NCI-H526 (cell line): Measurements from ENCODE around the gene SOWAHD.
"Not testable (repeated sequence)": the region's sequence is repeated elsewhere in the genome, so short reads cannot be mapped to it uniquely, and the experiment has no call there.

ENCODE experiments used
- DNase-seq, 2 experiments: peaks; one replicate each; lab custom pipeline; 2025; lab: John Stamatoyannopoulos, UW

Gene SOWAHD, protein sequence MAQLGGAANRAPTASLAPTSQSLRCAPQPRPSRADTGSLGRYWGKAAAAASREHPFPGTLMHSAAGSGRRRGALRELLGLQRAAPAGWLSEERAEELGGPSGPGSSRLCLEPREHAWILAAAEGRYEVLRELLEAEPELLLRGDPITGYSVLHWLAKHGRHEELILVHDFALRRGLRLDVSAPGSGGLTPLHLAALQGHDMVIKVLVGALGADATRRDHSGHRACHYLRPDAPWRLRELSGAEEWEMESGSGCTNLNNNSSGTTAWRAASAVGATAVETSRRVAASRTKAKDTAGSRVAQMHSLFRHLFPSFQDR

DNA sequence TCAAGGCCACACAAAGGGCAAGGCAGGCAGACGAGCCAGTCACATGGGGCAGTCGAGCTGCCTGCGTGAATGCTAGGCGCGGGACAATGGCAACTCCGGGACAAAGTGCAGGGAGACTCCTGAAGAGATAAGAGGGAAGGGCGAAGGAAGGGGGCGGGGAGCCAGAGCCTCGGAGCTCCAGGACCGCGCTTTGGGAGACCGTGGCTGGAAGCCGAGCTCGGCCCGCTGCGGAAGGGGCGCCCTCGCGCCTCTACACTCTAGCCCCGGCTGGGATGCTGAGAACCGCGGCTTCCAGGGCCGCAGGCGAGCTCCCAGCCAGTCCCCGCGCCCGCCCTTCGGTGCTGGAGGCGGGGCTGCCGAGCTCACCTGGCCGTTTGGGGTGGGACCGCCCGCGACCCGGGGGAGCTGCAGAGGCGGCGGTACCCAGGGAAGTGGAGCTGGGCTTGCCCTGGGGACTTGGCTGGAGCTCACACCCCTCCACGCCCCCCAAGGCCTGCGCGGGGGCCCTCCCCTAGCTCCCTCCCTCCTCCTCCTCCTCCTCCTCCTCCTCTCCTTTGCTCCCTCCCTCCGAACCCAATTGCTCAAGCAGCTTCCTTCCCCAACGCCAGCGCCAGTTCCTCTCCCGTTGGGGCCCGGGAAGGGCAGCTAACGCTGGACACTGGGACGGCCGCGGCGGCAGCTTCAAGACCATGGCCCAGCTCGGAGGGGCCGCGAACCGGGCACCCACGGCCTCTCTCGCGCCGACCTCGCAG is at the start of gene SOWAHD:
SOWAHD (plus strand) TSS at position 610 of the 752 bp plus-strand sequence; CDS start at position 690, 80 bp downstream.
- peak; percentile 48 to 84 for DNase-seq

DNA sequence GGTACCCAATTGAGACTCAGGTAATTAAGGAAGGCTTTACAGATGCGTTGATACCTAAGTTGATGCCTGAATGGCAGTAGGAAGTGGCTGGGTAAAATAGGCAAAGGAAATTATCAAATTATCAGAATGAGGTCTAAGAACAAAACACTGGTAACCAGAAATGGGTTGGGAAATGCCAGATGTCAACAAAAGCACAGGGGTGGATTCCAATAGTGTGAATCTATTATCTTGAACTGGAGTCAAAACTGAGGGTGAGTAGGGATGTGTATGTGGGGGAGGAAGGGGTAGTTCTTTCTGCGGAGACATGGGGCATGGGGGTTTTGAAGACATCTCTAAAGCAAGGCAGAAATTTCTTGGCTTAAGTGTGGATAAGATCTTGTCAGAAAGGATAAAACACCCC is 49.5 kb upstream of the SOWAHD start:
- DNase-seq, result no peak

DNA sequence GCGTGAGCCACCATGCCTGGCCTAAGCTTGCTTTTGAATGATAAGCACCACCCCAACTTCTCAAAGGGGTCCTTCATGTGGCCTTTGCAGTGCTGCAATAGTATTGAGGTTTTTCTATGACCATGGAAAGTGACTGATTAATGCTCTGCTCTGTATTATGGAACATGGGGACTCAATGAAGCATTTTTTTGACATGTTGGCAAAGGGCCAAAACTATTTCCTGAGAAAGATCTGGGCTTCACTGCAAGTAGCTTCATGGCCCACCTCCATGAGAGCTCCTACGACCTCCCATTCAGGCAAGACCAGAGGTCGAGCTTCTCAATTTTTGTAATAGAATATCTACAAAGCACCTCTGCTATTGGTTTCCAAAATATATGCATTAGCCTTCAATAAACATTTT is 48.8 kb upstream of the SOWAHD start:
- no peak for DNase-seq

DNA sequence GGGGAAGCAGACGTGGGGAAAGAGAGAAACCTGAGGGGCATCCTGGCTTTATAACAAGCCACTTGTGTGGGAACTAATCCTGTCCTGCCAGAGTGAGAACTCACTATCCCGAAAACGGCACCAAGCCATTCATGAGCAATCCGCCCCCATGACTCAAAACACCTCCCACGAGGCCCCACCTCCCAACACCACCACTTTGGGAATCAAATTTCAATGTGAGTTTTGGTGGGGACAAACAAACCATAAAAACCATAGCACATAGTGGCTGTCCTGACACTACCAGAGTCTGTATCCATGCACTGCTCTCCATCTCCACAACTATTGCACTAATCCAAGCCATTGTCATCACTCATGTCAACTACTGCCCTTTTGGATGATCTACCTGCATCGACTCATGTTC is 36.9 kb upstream of the SOWAHD start:
- no peak for DNase-seq

DNA sequence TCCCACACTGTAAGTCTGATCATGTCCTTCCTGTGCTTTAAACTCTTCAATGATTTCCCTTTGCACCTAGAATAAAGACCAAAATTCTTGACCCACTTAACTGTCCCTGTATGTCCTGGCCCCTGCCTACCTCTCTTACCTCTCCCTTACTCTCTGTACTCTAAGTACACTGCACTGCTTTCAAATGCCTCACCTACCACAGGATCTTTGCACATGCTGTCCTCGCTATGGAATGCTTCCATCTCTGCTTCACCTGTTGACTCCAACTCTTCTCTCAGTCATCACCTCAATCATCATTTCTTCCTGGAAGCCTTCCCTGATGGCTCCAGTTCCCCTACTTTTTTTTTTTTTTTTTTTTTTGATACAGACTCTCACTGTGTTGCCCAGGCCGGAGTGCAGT is 36.5 kb upstream of the SOWAHD start:
- no peak for DNase-seq

DNA sequence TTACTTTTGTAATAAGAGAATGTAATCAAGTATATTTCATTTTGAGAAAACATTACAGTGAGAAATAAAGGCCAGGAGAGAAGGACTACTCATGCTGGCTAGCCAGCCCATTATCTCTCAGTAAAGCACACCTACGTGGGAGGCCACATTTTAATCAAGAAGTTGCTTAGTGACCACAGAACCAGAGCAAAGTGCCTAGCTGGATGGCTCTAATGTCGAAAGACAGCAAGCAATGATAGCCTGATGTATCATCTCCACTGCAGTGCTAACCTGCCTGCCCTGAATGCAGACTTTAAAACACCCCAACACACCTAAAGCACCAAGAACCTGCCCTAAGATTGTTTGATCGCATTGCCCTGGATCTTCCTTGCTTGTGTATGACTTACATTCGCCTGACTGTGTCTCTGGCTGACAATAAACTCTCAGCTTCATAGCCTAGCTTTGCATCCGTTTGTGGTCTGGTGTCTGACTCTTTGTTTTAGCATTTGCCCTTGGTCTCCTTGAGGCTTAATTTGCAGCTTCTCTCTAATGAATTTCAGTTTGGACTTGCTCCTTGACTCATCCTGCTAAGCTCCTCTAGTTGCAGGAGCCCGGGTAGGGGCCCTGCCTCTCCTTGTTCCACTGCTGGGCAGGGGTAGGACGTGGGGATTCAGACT is 31.4 kb upstream of the SOWAHD start:
- no peak for DNase-seq

DNA sequence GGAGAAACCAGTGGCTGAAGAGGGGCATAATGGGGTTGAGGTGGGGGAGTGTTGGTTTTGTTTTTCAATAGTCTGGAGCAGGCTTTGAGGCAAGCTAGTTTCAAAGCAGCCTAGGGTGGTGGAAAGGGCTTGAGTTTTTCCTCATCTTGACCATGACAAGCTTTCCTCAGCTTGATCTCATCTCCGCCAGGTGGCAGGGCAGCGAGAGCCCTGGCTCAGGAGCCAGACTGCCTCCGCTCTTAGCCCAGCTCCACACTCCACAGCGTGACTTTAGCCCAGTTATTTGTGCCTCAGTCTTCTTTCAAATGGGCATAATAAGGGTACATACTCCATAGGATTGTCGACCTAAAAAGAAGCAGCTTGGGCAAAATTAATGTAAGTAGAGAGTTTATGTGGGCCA is 29.9 kb upstream of the SOWAHD start:
- peak in 1 of 2 experiments; percentile 43 for DNase-seq

DNA sequence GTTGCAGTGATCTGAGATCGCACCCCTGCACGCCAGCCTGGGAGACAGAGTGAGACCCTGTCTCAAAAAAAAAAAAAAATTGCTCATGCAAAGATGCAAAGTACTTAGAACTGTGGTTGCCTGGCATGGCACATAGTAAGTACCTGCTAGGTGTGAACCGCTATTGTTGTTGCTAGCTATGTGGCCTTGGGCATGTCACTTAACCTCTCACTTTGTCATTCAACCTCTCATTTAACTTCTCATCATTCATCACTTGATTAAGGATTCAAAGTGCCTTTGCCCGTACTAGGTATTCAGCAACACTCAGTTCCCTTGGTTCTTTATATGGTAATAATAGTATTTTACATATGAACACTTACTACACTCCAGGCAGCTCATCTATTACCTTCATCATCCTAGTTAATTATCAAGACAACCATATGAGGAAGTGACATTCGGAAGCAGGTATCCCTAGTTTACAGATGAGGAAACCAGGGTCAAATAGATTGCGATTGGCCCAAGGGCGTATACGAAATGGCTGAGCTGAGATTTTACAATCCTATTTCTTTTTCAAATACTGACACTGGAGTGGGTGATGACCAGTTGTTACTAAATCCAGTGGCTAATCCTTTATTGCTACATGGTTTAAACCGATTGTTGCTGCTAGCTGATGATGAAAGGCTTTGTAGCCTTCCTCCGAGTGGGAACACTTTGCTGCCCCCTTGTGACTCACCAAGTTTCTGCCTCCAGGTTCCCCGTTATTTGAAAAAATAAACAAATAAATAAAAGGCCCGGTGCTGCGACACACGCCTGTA is 28.8 kb upstream of the SOWAHD start:
- peak; percentile 22 to 59 for DNase-seq

DNA sequence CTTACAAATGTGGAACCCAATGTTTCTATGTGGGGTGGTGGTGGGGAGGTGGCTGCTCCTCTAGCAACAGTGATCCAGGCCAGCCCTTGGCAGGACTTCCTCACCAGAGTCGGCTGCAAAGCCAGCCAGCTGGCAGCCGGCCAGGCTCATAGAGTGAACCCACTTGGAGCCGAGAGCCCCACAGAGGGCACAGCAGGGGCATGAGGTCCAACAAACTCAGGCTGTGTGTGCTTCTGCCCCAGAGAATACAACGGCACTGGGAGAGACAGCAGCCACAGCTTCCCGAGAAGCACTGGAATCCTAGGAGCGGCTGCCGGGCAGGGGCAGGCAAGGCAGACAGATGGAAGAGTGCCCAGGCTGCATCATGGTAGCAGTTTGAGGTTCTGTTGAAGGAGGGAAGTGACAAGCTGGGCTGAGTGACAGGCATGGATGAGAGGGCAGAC is 23.5 kb upstream of the SOWAHD start:
- DNase-seq, result no peak

DNA sequence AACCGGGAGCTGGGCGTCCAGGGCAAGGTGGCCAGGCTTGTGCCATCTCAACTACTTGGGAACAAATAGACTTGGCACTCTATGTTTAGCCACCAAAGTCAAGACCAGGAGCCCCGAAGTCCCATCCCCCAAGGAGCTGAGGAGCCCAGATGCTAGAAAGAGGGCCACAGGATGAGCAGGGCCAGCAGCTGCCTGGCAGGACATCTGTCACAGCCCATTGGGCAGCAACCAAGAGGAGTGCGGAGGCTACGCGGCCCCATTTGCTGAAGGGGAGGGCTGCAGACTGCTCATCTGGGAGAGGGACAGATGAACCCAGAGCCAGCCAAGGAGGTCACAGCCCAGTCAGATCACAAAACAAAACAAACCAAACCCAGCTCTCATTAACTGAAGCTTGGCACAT is 22.9 kb upstream of the SOWAHD start:
- DNase-seq, result no peak

DNA sequence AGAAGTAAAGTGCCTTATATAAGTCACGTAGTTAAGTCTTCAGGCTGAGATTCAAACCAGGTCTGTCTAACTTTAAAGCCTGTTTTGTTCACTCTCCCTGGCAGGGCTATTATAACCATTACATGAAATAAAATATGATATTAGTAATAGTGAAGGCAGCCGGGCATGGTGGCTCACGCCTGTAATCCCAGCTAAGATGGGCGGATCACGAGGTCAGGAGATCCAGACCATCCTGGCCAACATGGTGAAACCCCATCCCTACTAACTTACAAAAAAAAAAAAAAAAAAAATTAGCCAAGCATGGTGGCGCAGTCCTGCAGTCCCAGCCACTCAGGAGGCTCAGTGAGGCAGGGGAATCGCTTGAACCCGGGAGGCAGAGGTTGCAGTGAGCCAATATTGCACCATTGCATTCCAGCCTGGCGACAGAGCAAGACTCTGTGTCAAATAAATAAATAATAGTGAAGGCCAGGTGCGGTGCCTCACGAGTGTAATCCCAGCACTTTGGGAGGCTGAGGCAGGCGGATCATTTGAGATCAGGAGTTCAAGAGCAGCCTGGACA is 22.1 kb upstream of the SOWAHD start:
- DNase-seq, result no peak

DNA sequence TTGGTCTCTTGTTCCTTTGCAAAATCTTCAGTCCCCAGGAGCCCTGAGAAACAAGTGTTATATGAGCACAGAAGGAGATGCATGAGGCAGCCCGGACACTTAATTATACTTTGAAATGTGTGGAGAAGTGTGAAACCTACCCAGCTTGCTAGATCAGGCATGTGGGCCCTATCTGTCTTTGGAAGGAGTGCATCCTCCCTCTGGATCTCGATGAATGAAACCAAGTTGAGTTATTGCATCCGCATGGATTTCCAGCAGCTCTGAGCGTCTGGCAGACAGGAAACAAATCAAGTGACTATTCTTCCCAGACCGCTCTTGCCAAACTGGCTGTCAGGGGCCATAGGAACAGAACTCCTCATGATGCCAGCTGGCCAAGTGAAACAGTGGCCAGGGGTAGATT is 19.6 kb upstream of the SOWAHD start:
- no peak for DNase-seq

DNA sequence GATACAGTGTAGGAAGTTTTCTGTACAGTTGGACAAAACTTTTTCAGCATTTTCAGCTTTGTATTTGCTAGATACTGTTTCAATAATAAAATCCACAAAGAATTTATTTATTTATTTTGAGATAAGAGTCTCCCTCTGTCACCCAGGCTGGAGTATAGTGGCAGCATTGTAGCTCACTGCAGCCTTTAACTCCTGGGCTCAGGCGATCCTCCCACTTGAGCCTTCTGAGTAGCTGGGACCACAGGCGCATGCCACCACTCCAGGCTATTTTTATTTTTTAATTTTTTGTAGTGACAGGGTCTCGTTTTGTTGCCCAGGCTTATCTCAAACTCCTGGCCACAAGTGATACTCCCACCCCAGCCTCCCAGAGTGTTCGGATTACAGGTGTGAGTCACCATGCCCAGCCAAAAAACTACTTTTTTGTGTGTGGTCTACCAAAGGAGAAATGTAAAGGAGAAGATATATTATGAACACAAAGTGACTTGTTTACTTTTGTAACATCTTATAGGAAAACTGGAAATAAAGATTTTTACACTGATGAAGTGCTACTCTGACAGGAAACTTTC is 13.0 kb upstream of the SOWAHD start:
- DNase-seq, result no peak

DNA sequence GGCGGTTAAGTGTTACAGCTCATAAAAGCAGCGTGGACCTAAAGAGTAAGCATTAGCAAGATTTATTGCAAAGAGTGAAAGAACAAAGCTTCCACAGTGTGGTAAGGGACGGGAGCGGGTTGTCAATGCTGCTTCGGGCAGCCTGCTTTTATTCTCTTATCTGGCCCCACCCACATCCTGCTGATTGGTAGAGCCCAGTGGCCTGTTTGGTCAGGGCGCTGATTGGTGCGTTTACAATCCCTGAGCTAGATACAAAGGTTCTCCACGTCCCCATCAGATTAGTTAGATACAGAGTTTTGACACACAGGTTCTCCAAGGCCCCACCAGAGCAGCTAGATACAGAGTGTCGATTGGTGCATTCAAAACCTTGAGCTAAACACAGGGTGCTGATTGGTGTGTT is 8.3 kb upstream of the SOWAHD start:
- DNase-seq, result not testable (repeated sequence)

DNA sequence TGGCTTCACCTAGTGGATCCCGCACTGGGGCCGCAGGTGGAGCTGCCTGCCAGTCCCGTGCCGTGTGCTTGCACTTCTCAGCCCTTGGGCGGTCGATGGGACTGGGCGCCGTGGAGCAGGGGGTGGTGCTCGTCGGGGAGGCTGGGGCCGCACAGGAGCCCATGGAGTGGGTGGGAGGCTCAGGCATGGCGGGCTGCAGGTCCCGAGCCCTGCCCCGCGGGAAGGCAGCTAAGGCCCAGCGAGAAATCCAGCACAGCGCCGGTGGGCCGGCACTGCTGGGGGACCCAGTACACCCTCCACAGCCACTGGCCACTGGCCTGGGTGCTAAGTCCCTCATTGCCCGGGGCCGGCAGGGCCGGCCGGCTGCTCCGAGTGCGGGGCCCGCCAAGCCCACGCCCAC is 7.6 kb upstream of the SOWAHD start:
- not testable (repeated sequence) for DNase-seq

DNA sequence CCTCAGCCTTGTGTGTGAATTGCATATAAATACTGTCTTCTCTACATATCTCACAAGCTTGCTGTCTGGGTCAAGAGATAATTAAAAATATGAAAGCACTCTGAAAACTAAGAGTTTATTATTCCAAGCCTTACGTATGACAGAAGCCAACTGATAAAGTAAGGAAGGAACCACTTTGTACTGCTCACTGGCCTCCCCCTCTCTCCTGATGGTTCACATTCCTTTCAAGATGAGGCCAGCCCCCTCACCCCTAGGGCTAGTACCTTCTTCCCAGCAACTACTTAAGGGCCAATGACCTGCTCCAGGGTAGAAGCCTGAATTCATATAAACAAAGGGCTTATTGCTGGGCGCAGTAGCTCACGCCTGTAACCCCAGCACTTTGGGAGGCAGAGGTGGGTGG is 5.4 kb upstream of the SOWAHD start:
- no peak for DNase-seq

DNA sequence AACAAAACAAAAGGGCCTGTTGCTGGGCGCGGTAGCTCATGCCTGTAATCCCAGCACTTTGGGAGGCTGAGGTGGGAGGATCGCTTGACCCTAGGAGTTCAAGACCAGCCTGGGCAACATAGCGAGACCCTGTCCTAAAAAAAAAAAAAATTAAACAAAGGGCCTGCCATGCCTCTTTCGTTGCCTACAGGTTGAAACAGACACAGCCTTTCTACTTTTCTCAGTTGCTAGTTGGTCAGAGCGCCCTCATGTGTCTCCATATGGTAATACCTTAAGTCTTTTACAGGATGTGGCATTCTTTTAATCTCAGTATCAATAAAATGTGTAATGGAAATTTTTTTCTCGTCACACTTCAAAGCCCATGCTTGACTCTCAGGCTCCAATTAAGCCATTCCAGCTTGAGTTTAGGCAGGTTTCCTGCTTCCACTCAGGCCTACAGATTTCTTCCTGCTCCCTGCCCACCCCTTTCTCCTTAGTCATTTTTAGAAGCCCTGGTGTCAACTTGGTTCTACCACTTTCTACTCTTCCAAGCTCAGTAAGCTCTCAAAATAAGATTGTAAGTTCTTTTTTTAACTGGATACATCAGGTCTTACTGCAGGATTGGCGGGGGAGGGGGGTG is 4.6 kb upstream of the SOWAHD start:
- peak; percentile 55 to 60 for DNase-seq

DNA sequence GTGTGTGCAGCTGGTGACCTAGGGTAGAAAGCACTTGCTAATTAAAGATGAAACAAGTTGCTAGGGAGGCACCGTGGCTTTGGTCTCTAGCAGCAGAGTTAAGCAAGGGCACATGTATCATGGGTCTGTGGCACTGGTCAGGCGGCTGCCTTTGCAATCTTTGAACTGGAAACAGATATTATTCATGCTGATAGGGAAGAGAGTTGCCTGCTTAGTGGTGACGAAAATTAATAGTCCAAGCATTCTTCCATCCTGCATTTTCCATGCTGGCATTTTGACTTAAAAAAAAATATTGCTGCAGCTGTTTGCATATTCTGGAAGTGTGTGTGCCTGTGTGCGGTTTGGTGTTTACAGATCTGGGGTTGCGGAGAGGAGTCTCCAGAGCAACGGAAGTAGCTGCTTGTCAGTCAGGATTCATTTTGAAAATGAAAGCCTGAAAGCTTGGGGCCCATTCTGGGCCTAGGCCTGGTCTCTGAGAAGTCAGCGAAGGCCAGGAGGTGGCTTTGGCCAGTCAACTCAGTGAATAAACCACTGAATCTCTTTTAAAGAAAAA is 2.3 kb upstream of the SOWAHD start:
- peak; percentile 73 to 77 for DNase-seq

DNA sequence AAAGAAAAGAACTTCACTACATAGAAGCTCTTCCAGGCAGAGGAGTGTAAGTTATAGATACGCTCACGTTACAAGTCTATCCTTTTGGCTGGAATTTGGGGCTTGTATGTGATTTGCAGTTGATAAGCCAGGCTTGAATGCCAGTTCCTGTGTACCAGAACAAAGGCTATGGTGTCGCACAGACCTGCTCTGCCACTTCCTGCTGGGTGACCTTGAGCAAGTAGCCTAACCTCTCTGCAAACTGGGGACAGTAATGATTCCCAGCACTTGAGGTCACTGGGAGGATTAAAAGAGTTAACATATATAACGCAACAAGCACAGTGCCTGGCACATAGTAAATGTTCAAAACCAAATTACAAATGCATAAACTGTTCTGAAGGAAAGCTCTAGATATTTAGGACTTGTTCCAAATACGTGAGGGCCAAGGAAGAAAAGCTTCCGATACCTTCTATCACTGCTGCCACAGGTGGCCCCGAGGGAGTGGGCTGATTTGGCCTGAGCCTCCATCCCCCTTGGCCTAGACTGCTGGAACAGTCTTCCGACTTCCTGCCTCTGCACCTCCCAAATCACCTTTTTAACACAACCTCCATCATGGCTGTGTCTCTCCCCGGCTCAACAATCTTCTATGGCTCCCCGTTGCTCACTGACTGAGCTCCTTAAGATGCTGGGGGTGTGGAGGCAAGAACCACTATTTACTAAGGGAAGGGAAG is 1.3 kb upstream of the SOWAHD start:
- DNase-seq, result no peak

DNA sequence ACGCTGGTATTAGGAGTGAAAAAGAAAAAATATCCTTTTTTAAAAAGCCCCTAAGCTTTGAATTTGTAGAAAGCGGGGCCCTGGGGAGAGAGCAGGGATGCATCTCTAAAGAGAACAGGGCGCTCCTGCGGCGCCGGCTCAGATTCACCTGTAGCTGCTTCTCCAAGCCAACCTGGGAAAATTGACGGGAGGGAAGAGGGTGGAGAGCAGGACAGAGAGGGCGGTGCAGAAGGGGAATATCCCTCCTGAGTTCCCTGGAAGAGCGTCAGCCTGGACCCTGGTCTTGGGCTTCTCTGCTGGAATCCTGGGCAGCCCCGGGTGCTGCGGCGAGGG is 776 bp upstream of the SOWAHD start:
- no peak for DNase-seq
